GM19328 (cell line): ENCODE data around the gene NGEF.

Source experiments
- ATAC-seq: cut with Tn5 transposase; IDR thresholded peaks from one replicate; pipeline ENCODE4 v1.9.1; 2021; ENCODE audit warnings: mild to moderate bottlenecking, moderate library complexity; ENCODE audit not compliant: unreplicated experiment

The NGEF gene

DNA sequence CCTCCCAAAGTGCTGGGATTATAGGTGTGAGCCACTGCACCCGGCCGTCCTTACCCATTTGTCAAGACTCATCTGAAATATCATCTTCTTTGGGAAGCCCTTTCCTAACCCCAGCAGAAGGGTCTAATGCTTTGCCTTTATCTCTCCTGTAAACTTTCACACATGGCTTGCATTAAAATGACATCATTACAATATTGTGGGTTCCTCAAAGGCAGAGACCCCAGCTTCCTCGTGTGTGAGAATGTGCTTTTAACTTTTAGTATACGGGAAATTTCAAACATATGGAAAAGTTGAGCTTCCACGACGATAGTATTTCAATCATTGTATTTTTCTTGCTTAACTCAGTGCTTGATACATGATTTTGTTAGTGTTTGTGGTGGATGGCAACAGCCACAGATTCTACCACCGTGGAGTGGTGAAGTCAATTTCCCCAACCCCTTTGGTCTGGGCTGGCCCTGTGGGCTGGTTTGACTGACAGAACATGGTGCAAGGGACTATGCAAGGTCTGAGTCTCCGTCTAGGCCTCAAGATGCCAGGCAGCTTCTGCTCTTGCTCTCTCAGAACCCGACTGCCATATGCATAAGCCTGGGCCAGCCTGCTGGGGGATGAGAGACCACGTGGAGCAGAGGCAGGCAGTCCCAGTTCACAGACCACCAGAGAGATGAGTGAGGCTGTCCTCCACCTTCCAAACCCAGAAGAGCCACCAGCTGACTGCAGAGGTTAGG, 39.9 kb downstream of the NGEF start:
- ATAC-seq = no peak

DNA sequence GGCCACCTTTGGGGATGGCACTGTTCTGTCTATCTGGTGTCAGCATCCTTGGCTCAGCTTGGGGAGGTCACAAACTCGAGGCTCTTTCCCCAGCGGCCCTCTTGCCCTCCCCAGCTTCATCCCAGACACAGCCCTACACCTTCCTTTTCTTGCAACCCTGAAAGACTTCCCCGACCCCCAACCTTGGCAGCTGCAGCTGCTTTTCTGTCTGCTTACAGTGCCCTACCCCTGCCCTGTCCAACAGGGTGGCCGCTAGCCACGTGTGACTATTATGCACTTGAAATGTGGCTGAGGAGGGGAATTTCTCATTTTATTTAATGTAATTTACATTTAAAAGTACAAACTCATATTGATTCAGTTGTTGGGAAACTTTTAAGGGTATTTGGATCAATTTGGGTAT, 41.3 kb downstream of the NGEF start:
- no peak for ATAC-seq

DNA sequence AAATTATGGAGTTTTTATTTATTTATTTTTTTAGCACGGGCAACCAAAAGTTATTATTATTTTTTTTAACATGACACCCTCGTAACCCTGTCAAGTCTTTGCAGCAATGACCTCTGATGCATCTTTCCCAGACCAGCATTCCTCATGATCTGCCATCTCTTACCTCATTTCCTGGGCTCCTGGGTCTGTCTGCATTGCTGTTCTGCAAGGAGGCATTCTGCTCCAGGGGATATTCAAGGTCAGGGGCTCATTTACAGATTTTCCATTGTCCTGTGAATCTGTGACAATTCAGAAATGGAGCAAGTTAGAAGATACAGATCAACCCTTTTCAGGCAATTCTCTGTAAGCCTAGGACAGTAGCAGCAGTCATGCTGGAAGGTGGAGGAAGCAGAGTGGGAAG, 43.0 kb downstream of the NGEF start:
- no peak for ATAC-seq

DNA sequence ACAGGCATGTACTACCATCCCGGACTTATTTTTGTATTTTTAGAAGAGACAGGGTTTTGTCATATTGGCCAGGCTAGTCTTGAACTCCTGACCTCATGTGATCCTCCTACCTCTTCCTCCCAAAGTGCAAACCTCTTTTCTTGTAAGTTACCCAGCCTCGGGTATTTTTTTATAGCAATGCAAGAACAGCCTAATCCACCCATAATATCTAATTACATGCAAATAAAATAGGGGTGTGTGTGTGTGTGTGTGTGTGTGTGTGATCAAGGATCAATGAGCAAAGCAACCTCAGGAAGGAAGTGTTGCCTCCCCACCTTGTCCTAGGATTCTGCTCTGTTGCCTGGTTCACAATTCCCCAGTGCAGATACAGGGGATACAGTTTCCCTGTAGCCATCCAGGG, 45.6 kb downstream of the NGEF start:
- no peak for ATAC-seq

DNA sequence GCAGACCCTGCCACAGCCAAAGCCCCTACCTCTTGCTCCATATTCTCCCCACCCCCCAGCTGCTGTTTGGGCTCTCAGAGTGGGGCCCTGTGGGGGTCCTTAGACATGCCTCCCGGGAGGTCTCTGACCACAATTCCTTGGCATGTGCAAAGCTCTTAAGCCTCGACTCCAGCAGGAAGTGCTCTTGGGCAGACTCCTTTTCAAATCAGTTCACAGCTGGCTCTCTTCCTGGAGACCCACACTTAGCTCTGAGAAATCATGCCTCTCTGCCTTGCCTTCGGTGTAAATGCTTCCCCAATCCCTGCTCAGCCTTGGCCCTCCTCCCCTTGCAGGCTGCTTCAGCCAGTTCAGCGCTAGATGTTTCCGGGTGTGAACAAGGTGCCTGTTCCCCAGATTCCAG, 46.9 kb downstream of the NGEF start:
- no peak for ATAC-seq

DNA sequence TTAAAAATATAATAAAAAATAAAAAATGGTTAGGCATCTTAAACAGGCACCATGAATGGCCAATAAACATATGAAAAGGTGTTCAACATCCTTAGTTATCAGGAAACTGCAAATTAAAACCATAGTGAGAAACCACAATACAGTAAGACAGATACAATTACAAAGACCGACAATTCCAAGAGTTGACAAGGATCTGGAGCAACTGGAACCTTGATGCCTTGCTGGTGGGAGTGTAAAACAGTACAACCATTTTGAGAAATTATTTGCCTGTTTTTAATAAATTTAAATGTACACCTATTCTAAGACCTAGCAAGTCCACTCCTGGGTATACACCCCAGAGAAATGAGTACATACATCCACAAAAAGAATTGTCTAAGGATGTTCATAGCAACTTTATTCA, 49.1 kb downstream of the NGEF start:
- no peak for ATAC-seq

DNA sequence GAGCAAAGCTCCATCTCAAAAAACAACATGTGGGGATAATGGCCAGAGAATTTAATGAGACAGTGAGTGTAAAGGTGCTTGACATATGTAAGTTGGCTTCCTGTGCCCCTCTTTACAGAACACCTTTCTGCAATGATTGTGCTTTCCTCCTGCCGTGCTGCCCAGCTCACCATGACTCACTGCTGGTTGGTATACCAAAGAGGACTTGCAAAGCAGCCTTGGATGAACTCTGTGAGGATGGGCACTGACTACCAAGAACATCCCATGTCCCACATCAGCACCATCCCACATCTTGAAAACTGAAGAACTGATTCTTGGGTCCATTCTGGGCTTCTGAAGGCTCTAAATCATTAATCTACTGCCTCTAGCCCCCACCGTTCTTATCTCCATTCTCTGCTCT, 52.2 kb downstream of the NGEF start:
- no peak for ATAC-seq

DNA sequence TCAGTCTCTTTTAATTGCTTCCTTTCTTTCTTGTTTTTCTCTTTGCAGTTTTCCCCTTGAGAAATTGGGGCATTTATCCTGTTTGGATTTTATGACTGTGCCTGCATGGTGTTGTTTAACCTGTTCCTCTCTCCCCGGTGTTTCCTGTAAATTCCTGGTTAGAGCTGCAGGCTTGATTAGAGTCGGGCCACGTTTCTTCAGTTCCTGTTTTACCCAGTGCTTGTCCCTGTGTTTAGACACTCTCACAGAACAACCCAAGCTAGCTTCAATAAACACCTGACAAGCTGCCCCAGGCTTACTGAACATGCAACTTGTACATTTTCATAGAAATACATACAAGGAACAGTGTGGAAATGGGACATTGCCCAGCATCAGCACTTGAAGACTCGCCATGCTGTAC, 53.9 kb downstream of the NGEF start:
- ATAC-seq = no peak

DNA sequence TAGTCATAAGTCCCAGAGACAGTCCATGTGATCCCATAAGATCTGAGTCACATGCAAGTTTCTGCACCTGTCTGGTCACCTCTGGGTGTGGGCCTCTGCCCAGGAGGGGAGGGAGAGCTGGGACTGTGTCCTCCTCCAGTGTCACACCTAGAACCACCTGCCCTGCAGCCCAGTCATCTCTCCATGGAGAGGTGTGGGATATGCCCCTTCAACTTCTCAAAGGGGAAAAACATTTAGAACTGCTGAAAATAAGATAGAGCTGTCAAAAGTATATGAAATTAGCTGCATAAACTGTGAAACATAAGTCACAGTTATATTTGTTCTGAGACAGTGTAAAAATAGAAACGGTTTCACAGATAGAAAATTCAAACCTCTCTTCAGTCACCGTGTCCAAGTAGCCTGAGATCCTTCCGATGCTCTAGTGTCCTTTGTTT, 55.4 kb downstream of the NGEF start:
- ATAC-seq = no peak

DNA sequence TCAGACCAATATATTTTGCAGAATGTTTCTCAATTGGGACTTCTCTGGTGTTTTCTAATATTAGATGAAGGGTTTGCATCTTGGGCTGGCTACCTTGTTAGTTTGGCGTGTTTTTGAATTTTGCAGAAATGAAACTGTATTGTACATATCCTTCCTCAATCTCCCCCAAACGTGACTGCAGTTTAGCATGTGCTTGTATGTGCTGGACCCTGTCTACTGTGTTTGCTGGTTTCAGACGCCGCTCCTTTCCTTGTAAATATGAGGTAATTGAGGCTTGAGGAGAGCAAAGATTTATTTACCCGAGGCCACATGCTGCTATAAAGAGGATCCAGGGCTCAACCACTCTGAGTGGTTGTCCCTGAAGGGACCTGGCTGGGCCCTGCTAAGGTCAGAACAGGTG, 57.2 kb downstream of the NGEF start:
- ATAC-seq = no peak

DNA sequence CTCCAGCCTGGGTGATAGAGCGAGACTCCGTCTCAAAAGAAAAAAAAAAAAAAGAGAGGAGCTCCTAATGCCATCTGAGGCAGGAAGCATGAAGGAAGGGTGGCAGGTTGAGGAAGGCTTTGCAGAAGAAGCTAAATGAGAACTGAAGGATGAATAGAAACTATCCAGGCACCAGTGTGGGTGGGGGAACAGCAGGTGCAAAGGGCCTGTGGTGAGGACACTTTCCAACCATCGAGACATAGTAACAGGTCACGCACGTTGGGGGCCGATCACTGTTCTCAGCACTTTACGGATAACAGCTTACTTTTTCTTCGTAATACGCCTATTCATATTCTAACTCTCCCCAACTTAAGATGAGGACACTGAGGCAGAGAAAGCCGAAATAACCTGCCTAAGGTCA, 58.4 kb downstream of the NGEF start:
- no peak for ATAC-seq

DNA sequence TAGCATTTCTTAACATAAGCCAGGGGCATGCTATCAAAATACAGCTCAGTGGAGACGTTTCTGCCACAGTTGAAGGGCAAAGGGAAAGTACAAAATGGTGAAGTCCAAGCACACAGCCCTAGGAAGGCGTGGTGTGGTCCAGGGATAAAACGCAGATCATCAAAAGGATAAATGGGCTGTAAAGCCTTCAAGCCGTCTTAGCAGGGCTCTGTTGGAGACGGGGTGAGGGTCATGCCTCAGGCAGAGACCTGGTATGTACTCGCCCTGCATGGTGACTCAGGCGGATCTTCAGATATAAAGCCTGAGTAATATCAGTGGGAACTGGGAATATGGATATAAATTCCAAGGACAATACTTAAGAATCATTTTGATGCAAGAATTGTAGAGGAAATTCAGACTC, 61.2 kb downstream of the NGEF start:
- ATAC-seq = no peak

DNA sequence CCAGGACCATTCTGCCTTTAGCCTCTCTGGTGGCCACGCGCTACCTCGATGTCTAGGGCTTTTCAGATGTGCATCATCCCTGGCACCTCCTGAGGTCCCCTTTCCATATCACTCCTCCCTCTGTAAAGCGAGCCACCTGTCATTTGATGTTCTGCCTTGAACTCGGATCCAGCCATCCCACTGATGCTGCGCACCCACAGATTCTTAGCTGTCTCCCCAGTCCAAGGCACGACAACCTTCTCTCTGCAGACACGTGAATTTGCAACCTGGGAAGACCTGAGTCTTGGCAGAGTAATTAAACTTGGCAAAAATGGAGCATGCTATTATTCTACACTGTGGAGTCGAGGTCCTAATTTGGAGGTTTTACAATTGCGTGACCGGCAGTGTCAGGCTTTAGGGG, 61.9 kb downstream of the NGEF start:
- ATAC-seq = no peak

DNA sequence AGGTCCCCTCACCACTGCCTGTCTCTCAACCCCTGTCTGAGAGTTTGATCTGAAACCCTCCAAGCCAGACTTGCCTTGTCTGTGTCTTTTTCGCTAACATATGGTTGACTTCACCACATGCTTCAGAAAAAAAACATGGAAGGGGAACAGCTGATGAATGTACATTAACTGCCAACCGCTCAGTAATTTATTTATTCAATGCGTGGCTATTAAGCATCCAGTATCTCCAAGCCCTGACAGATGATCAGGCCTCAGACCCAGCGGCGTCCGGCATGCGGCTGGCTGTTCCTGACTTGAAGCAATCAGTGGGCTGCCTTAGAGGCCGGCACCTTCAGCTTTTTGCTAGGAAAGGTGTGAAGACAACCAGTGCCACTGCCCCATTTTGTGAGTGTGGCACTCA, 62.3 kb downstream of the NGEF start:
- ATAC-seq = no peak

DNA sequence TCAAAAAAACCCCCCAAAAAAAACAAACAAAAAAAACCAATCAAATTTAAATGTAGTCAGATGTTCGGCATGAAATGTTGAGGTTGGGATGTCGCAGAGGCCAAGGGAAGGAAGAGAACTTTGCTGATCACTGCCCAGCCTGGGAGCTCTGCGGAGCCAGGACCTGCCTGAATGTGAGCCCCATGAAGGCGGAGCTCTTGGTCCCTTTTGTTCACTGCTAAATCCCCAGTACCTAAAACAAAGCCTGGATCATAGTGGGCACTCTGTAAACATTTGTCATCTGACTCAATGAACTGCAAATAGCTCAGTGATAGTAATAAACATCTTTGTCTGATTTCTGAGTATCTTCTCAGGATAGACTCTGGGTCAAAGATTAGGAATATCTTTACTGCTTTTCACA, 64.0 kb downstream of the NGEF start:
- no peak for ATAC-seq

DNA sequence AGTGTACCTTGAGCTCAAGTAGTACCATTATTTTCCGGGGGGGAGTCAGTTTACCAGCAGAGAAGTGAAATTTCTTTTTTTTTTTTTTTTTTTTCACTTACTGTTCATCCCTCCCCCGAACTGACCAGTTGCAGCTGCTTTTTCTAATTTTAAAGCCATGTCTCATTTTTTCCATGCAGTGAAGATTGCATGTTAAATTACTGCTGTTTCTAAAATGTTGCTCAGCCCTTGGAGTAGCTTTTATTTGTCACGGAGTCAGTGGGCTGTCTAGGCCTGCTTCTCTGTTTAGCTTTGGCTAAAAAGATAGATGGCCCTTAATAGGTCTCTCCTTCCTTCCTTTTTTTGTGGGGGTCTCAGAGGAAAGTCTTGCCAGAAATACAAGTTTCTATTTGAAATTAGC, 70.2 kb downstream of the NGEF start:
- no peak for ATAC-seq

DNA sequence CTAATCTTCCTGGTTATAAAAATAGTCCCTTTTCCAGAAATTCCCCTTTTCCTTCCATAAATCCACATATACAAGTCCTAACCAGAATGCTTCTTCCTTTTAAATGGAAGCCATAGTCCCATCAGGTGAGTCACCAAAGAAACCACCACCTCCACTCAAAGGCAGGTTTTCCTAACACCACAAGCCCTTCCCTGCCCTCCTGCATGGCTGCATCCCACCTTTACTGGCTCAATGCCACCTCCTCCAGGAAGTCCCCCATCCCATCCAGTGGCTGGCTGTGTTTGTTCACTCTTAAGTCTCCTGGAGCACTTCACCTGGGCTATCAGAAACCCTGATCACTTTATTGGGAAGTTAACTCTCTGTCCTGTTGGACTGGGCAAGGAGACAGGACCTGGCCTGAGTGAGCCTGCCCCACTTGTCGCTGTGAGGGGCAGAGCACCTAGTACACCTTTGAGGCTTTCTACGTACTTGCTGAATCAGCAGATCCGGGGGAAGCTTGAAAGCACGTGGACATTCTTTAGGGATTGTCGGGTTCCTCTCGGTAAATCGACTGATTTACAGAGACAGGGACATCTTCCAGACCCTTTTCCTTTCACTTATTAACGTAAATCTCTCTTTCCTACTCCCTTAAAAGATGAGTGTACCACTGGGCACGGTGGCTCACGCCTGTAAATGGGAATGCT, 71.0 kb downstream of the NGEF start:
- ATAC-seq = no peak

DNA sequence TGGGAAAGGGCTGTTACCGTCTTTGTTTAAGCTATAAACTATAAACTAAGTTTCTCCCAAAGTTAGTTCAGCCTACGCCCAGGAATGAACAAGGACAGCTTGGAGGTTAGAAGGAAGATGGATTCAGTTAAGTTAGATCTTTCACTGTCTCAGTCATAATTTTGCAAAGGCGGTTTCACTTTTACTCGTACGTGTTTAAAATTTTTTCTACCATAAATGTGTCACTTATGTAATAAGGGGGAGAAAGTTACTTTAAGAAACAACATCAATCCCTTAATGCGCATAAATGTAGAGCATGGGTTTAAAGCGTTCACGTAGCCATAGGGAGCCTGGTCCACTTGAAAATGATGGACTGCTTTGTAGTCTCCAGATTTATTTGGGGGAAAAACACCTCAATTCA, 71.7 kb downstream of the NGEF start:
- ATAC-seq = no peak

DNA sequence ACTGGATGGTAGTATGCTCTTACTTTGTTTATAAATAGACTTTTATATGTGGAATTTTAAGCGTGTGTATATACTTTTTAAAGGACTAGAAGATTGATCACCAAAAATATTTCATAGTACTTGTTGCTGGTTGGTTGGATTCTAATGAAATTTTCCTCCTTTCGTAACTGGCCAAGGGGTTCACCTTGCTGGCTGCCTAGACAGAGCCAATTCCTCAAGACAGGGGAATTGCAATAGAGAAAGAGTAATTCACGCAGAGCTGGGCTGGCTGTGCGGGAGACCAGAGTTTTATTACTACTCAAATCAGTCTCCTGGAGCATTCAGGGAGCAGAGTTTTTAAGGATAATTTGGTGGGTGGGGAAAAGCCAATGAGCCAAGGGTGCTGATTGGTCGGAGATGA, 72.3 kb downstream of the NGEF start:
- no peak for ATAC-seq

DNA sequence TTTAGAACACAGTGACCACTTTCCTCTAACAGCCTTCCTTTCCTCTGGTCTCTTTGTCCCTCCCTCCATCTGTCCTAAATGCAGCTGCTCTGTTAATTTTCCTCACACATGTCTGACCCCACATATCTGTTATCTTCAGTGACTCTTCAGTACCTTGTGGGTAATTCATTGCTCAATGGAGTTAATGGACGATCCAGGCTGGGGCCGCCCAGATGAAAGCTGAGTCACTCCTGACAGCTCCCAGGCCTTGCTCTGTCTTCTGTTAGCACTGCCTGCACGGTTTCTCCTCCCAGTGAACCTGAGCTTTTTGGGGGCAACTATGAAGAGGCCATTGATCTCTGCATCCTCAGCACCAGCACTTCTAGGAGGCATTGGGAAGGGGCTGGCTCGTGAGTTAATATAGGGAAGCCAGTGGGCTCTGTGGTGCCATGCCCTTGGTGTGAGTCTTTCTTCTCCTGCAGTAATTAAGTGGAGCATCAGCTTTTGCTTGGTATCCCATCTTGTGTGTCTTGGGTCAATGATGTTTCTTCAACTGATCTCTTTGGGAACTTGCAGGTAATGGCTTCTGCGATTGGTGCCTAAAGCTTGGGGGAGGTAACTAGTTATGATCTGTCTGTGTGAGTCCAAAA, 75.7 kb downstream of the NGEF start:
- ATAC-seq = no peak

DNA sequence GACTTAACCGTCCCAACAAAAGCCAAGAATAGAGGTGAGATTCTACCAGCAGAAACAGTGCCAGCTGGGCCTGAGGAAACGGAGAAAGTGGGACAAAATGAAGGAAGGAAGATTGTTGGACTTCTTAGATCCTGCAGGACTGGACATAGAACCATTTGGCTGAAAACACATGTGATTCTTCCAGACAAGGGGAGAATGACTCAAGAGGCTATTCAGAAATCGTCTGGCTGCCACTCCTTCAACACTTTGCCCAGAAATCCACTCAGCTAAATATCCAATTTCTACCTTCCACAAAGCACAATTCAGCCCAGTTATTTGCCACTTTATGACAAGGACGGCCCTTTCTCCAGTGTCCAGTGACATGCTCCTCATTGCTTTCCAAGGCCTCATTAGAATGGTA, 81.4 kb downstream of the NGEF start:
- no peak for ATAC-seq

DNA sequence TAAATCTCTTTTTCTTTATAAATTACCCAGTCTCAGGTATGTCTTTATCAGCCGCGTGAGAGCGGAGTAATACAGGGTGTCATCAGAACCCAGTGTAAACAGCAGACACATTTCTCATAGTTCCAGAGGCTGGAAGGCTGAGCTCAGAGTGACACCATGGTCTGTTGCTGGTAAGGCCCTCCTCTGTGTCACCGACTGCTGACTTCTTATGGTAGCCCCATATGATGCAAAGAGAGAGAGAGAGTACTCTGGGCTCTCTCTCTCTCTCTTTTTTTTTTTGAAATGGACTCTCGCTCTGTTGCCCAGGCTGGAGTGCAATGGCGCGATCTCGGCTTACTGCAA, 83.0 kb downstream of the NGEF start:
- ATAC-seq = no peak
